EH (cell line): Measurements from ENCODE around the gene C16orf86.

Source experiments
- DNase-seq: peaks from one replicate; pipeline ENCODE4 v3.0.0-alpha.2; 2015; ENCODE audit warnings: low read depth

The C16orf86 gene

GRCh38 chr16:67653789-67654402, 12.7 kb upstream of the C16orf86 start:
- DNase-seq = no peak

- no peak for DNase-seq
These were observed 12.2 kb upstream of the C16orf86 start for GRCh38 chr16:67654403-67654911.

GRCh38 chr16:67655363-67655762, 11.3 kb upstream of the C16orf86 start:
- no peak for DNase-seq

- DNase-seq = no peak
These were observed 10.1 kb upstream of the C16orf86 start for GRCh38 chr16:67656344-67657016.

- no peak for DNase-seq
These were observed 9.5 kb upstream of the C16orf86 start for GRCh38 chr16:67657017-67657608.

GRCh38 chr16:67657751-67658518, 8.7 kb upstream of the C16orf86 start:
- no peak for DNase-seq

- no peak for DNase-seq
These were observed 7.6 kb upstream of the C16orf86 start for GRCh38 chr16:67658849-67659674.

GRCh38 chr16:67659675-67660563, 6.7 kb upstream of the C16orf86 start, which contains the start of gene ACD:
Gene ACD (minus strand): TSS chr16:67660260. CDS start chr16:67660220, 40 bp downstream.
- DNase-seq = peak; percentile 90

- DNase-seq = peak; percentile 97
These were observed 6.0 kb upstream of the C16orf86 start, which contains the start of gene PARD6A for GRCh38 chr16:67660564-67661028. Gene PARD6A (plus strand): TSS chr16:67660960. CDS start chr16:67661039, 79 bp downstream.

- DNase-seq = peak; percentile 64
These were observed 5.4 kb upstream of the C16orf86 start for GRCh38 chr16:67661101-67661761.

- no peak for DNase-seq
These were observed 4.5 kb upstream of the C16orf86 start for GRCh38 chr16:67661886-67662652.

GRCh38 chr16:67662653-67663010, 4.0 kb upstream of the C16orf86 start:
- DNase-seq = no peak

GRCh38 chr16:67663151-67663876, 3.3 kb upstream of the C16orf86 start:
- no peak for DNase-seq

- DNase-seq = no peak
These were observed 2.8 kb upstream of the C16orf86 start for GRCh38 chr16:67663877-67664222.

GRCh38 chr16:67664258-67664657, 2.4 kb upstream of the C16orf86 start:
- DNase-seq = no peak

GRCh38 chr16:67664871-67665270, 1.7 kb upstream of the C16orf86 start:
- DNase-seq = no peak

GRCh38 chr16:67665598-67665997, 1.0 kb upstream of the C16orf86 start:
- no peak for DNase-seq

GRCh38 chr16:67666032-67666551, 522 bp upstream of the C16orf86 start:
- DNase-seq = peak; percentile 36
